GM12801 (cell line): ENCODE results near the gene CPNE9.

ENCODE experiments used
- TF ChIP-seq, protein P1 (sequence below): IDR thresholded peaks from one replicate; pipeline ENCODE4 v1.5.1; 2011; ENCODE audit warnings: control low read depth; ENCODE audit not compliant: insufficient read length; ENCODE audit errors: extremely low read depth

CPNE9 gene

DNA sequence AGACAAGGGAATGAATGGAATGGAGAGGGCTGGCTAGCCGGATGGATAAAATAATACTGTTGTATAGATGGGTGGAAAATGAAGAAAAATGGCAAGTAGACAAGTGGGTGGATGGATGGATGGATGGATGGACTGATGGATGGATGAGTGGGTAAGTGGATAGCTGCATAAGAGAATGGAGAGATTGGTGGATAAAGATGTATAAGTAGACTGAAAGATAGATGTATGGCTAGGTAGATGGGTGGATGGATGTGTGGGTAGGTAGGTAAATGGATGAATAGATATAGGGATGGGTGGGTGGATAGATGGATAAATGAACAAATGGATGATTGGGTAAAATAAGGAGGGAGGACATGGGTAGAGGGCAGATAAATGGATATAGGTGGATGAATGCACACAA lies 13.9 kb downstream of the CPNE9 start:
- TF ChIP-seq, protein P1, sequence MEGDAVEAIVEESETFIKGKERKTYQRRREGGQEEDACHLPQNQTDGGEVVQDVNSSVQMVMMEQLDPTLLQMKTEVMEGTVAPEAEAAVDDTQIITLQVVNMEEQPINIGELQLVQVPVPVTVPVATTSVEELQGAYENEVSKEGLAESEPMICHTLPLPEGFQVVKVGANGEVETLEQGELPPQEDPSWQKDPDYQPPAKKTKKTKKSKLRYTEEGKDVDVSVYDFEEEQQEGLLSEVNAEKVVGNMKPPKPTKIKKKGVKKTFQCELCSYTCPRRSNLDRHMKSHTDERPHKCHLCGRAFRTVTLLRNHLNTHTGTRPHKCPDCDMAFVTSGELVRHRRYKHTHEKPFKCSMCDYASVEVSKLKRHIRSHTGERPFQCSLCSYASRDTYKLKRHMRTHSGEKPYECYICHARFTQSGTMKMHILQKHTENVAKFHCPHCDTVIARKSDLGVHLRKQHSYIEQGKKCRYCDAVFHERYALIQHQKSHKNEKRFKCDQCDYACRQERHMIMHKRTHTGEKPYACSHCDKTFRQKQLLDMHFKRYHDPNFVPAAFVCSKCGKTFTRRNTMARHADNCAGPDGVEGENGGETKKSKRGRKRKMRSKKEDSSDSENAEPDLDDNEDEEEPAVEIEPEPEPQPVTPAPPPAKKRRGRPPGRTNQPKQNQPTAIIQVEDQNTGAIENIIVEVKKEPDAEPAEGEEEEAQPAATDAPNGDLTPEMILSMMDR = no peak

GRCh38 chr3:9718118-9718517 lies 14.5 kb downstream of the CPNE9 start:
- TF ChIP-seq, protein P1 = no peak

GRCh38 chr3:9721015-9721699 lies 17.5 kb downstream of the CPNE9 start:
- TF ChIP-seq, protein P1 = no peak

- TF ChIP-seq, protein P1 = no peak
These were observed 18.0 kb downstream of the CPNE9 start for GRCh38 chr3:9721700-9722060.

- TF ChIP-seq, protein P1 = no peak
These were observed 22.3 kb downstream of the CPNE9 start for GRCh38 chr3:9725775-9726515.

GRCh38 chr3:9727041-9727595 lies 23.5 kb downstream of the CPNE9 start:
- TF ChIP-seq, protein P1 = no peak

GRCh38 chr3:9727743-9728142 lies 24.1 kb downstream of the CPNE9 start:
- TF ChIP-seq, protein P1 = no peak
